HG02884 (cell line): ENCODE measurements around the gene TM4SF4.

Experiments used
- ATAC-seq: cut with Tn5 transposase; IDR thresholded peaks from one replicate; pipeline ENCODE4 v1.9.1; 2021; ENCODE audit warnings: mild to moderate bottlenecking, moderate library complexity; ENCODE audit not compliant: unreplicated experiment

Gene TM4SF4

GRCh38 chr3:149480326-149481017 lies 6.0 kb downstream of the TM4SF4 start:
- peak; percentile 97 for ATAC-seq

- ATAC-seq: no peak
These were observed 6.6 kb downstream of the TM4SF4 start for GRCh38 chr3:149481056-149481455.

- no peak for ATAC-seq
These were observed 7.0 kb downstream of the TM4SF4 start for GRCh38 chr3:149481491-149481890.

GRCh38 chr3:149486726-149487125 lies 12.2 kb downstream of the TM4SF4 start:
- ATAC-seq: no peak

GRCh38 chr3:149487598-149488197 lies 13.2 kb downstream of the TM4SF4 start:
- peak; percentile 90 for ATAC-seq

- no peak for ATAC-seq
These were observed 14.7 kb downstream of the TM4SF4 start for GRCh38 chr3:149489060-149489690.

- no peak for ATAC-seq
These were observed 15.9 kb downstream of the TM4SF4 start for GRCh38 chr3:149490260-149490971.

GRCh38 chr3:149493315-149494021 lies 19.0 kb downstream of the TM4SF4 start:
- no peak for ATAC-seq

- ATAC-seq: no peak
These were observed 19.7 kb downstream of the TM4SF4 start for GRCh38 chr3:149494022-149494758.

- ATAC-seq: no peak
These were observed 20.5 kb downstream of the TM4SF4 start for GRCh38 chr3:149494759-149495580.

GRCh38 chr3:149495581-149496125 lies 21.2 kb downstream of the TM4SF4 start:
- no peak for ATAC-seq

GRCh38 chr3:149496891-149497290 lies 22.4 kb downstream of the TM4SF4 start:
- no peak for ATAC-seq

- no peak for ATAC-seq
These were observed 23.6 kb downstream of the TM4SF4 start for GRCh38 chr3:149497966-149498670.

GRCh38 chr3:149501524-149501923 lies 27.0 kb downstream of the TM4SF4 start:
- no peak for ATAC-seq

GRCh38 chr3:149502438-149502837 lies 27.9 kb downstream of the TM4SF4 start:
- no peak for ATAC-seq

- no peak for ATAC-seq
These were observed 32.0 kb downstream of the TM4SF4 start for GRCh38 chr3:149506540-149506939.

GRCh38 chr3:149506965-149507364 lies 32.5 kb downstream of the TM4SF4 start:
- ATAC-seq: no peak

- ATAC-seq: no peak
These were observed 33.2 kb downstream of the TM4SF4 start for GRCh38 chr3:149507491-149508324.
